Cortex of kidney (tissue), 1 donor: ENCODE data around the gene UMOD.

Experiments
- DNase-seq: peaks from one replicate; lab custom pipeline; 2025; lab: John Stamatoyannopoulos, UW

UMOD gene

GRCh38 chr16:20363191-20363590, 10.7 kb upstream of the UMOD start:
- no peak for DNase-seq

GRCh38 chr16:20359997-20360396, 7.5 kb upstream of the UMOD start:
- DNase-seq, result no peak

- DNase-seq, result no peak
These were observed 2.7 kb upstream of the UMOD start for GRCh38 chr16:20355114-20355782.

GRCh38 chr16:20353379-20353778, 864 bp upstream of the UMOD start:
- DNase-seq, result no peak

- no peak for DNase-seq
These were observed 2.9 kb downstream of the UMOD start for GRCh38 chr16:20349615-20350014.

- no peak for DNase-seq
These were observed 3.9 kb downstream of the UMOD start for GRCh38 chr16:20348365-20349185.

GRCh38 chr16:20347666-20348364, 4.7 kb downstream of the UMOD start:
- no peak for DNase-seq

- DNase-seq, result no peak
These were observed 7.9 kb downstream of the UMOD start for GRCh38 chr16:20344611-20345010.

- no peak for DNase-seq
These were observed 12.8 kb downstream of the UMOD start for GRCh38 chr16:20339744-20340143.

GRCh38 chr16:20336955-20337354, 15.6 kb downstream of the UMOD start:
- DNase-seq, result no peak

GRCh38 chr16:20334396-20334795, 18.1 kb downstream of the UMOD start:
- no peak for DNase-seq

- no peak for DNase-seq
These were observed 19.4 kb downstream of the UMOD start for GRCh38 chr16:20333120-20333519.

GRCh38 chr16:20332411-20332810, 20.1 kb downstream of the UMOD start:
- DNase-seq, result no peak

- no peak for DNase-seq
These were observed 20.9 kb downstream of the UMOD start for GRCh38 chr16:20331635-20332034.

- DNase-seq, result no peak
These were observed 22.9 kb downstream of the UMOD start for GRCh38 chr16:20329392-20330138.

- no peak for DNase-seq
These were observed 25.0 kb downstream of the UMOD start, which contains the start of gene GP2 for GRCh38 chr16:20327444-20328041. Gene GP2, minus strand, starts transcription at chr16:20327513. Its CDS starts 1,082 bp downstream, at chr16:20326431.

- DNase-seq, result no peak
These were observed 26.2 kb downstream of the UMOD start for GRCh38 chr16:20326321-20326720.

- no peak for DNase-seq
These were observed 27.5 kb downstream of the UMOD start for GRCh38 chr16:20325005-20325404.

- no peak for DNase-seq
These were observed 28.9 kb downstream of the UMOD start for GRCh38 chr16:20323591-20324117.

- no peak for DNase-seq
These were observed 29.8 kb downstream of the UMOD start for GRCh38 chr16:20322696-20323095.

GRCh38 chr16:20321671-20322070, 30.8 kb downstream of the UMOD start:
- no peak for DNase-seq
